ENCODE measurements around the gene SLCO4A1.

Gene SLCO4A1

DNA sequence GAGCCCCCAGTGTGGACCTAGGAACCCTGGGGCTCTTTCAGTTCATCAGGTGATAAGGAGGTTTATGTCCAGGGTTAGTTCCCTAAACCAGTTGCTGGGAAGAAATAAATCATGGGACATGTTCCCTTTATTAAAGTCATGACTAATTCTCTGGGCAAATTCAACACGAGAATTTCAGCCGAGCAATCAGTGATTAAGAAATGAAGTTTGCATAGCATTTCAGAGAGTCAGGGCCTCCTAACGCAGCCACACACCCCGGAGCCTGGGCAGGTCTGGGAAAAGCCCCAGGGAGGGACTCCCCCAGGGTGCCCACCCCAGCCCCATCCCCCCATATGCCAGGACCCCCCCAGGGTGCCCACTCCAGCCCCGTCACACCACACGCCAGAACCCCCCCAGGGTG, 20.1 kb downstream of the SLCO4A1 start:
- TF ChIP-seq CTCF (IDR thresholded peaks at IDR 0.05; ENCODE audit: low read depth, low read length) = no peak
- DNase-seq (ENCODE audit: low read depth in 2 of 2) = peak; percentile 57 to 71
- H3K4me3 ChIP-seq (replicated peaks in 1 of 2; ENCODE audit: low read depth in 2 of 2, low read length in 2 of 2) = no peak overlapping the region

- no peak overlapping the region for H3K4me3 ChIP-seq (replicated peaks in 1 of 2; ENCODE audit: low read depth in 2 of 2, low read length in 2 of 2)
- no peak for DNase-seq (ENCODE audit: low read depth in 2 of 2)
- no peak for TF ChIP-seq CTCF (IDR thresholded peaks at IDR 0.05; ENCODE audit: low read depth, low read length)
Measured at GRCh38 chr20:62663145-62664018, 21.1 kb downstream of the SLCO4A1 start.

DNA sequence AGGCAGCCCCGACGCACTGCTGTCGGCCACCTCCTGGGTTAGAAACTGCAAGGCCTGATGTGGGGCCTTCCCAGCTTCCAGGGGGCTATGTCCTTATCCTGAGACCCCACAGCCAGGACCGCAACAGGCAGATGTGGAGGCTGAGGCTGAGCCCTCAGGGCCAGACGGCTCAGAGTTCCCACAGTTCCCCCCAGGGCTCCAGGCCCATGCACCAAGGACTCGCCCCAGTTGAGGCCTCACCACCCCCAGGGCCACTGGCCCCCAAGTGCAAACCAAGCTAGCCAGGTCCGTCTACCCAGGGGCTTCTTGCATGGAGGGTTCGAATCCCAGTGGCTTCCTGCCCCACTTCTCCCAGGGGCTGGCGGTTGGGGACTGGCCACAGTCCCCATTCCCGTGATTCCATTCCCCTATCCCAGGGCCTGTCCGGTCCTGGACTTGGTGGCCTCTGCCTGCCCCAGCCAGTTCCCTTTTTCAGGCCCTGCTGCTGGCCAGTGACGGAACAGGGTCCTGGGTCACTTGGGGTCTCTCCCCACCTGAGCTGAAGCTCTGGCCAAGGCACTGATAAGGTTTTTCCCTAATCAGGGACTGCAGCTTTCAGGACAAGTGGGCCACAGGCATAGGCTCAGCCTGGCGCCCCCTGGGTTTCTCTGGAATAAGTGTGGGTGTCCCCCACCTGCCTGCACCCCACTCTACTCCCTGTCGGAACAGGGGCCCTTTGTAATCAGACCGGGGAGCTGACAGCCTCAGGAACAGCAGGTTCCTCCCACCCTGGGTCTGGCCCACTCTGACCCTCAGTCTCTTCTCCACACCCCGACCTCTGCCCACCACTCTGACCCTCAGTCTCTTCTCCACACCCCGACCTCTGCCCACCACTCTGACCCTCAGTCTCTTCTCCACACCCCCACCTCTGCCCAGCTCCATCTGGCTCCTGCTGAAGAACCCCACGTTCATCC, 22.0 kb downstream of the SLCO4A1 start:
- no peak for TF ChIP-seq CTCF (IDR thresholded peaks at IDR 0.05; ENCODE audit: low read depth, low read length)
- no peak overlapping the region for H3K4me3 ChIP-seq (replicated peaks in 1 of 2; ENCODE audit: low read depth in 2 of 2, low read length in 2 of 2)
- DNase-seq (ENCODE audit: low read depth in 2 of 2) = no peak

DNA sequence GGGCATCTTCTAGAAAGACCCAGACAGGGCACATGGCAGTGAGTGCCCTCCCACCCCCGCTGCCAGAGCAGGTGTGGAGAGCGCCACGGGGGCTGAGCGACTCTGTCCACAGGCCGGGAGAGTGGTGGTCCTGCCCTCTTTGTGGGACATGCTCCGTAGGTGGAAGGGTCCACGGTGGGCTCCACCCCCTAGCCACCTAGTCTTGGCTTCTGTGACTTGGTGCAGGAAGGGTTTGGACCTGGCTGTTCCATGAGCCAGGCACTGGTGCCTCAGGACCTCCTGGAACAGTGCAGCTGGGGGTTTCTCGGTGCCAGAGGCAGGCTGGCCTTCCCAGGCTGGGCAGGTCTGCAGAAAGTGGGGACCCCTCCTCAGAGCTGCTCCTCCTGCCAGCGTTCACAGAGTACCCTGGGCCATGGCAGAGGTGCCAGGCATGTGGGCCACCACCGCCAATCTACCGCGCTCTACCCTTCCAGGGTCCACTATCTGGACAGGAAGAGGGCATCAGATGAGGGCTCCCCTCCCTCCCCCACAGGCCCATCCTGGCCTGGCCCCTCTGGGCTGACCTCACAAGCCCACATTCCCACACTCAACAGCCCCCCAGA, 23.0 kb downstream of the SLCO4A1 start:
- H3K4me3 ChIP-seq (replicated peaks in 1 of 2; ENCODE audit: low read depth in 2 of 2, low read length in 2 of 2) = no peak overlapping the region
- TF ChIP-seq CTCF (IDR thresholded peaks at IDR 0.05; ENCODE audit: low read depth, low read length) = no peak
- DNase-seq (ENCODE audit: low read depth in 2 of 2) = no peak

DNA sequence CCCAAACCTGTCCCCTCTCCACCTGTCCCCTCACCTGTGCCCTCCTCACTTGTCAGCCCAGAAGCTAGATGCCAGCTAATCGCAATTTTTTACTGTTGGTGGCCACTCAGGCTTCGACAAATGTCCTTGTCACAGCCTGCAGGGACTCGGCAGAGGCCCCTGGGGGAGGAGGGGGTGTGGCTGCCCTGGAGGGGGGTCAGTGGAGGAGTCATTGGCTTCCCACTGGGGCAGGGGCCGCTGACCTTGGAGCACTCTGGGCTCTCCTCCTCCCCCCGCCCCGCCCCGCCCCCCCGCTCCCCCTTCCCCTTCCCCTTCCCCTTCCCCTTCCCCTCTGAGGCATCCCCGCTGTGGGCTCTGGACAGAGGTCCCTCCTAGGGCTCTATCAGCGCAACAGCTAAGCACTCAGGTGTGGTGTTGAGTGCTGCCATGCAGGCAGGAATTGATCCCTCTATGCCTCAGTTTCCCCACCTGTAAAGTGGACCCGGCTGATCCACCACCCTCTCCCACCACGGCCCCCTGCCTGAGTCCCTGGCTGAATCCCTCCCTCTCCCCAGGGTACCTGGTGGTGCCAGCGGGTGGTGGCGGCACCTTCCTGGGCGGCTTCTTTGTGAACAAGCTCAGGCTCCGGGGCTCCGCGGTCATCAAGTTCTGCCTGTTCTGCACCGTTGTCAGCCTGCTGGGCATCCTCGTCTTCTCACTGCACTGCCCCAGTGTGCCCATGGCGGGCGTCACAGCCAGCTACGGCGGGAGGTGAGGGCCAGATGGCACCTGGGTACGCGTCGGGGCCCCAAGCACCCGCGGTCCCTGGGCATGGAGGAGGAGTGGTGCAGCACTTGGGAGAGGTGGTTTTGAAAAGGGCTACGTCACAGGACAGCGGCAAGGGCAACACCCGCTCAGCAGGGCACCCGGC, 23.8 kb downstream of the SLCO4A1 start:
- H3K4me3 ChIP-seq (replicated peaks in 1 of 2; ENCODE audit: low read depth in 2 of 2, low read length in 2 of 2) = no peak overlapping the region
- no peak for DNase-seq (ENCODE audit: low read depth in 2 of 2)
- no peak for TF ChIP-seq CTCF (IDR thresholded peaks at IDR 0.05; ENCODE audit: low read depth, low read length)

Measured in cardiac fibroblast (primary cell).